Ovary (tissue), 3 donors: Measurements from ENCODE around the gene OR2J2.

ENCODE experiments used
- CTCF ChIP-seq, 3 donors: fragments of 450-650 bp in 2 of 3; fragments of 200-600 bp in 1 of 3; IDR thresholded peaks; one replicate each; pipeline versions ENCODE4 v1.5.1 to v1.8.0; 2016 to 2022; ENCODE audit warnings: antibody characterized with exemption in 3 of 3, mild to moderate bottlenecking in 1 of 3
- POLR2A ChIP-seq: fragments of 450-650 bp; IDR thresholded peaks from one replicate; pipeline ENCODE4 v1.6.1; 2017; ENCODE audit warnings: antibody characterized with exemption, mild to moderate bottlenecking, moderate library complexity
- donor health status: DM: no; HTN: no; CAD: no.

GRCh38 chr6:29129326-29130012, 41.2 kb upstream of the OR2J2 start:
- TF ChIP-seq CTCF (IDR thresholded peaks at IDR 0.05) (no peak), POLR2A (no peak)
